Gastroesophageal sphincter (tissue), 4 donors: ENCODE data around the gene NBPF20. TPM values are rescaled to one million over a fixed set of nuclear protein-coding genes. Genes with fewer than 3 reads are reported as not detected.
"Not testable (repeated sequence)": the region's sequence is repeated elsewhere in the genome, so short reads cannot be mapped to it uniquely, and the experiment has no call there.

Experiments
- ATAC-seq: fragments of 150-250 bp; one replicate; pipeline ENCODE4 v1.9.1; 2016; ENCODE audit warnings: mild to moderate bottlenecking, moderate library complexity
- H3K27ac ChIP-seq, 4 donors: fragments of 200-600 bp; sonication (generic) in 3 of 4; 1 replicate in 3 of 4; 2 replicates in 1 of 4; pipeline ENCODE4 v1.5.1; 2016 to 2019
- H3K27me3 ChIP-seq: fragments of 200-600 bp; sonication (generic); one replicate; pipeline ENCODE4 v1.5.1; 2019
- H3K36me3 ChIP-seq, 2 donors: fragments of 200-600 bp; sonication (generic); one replicate each; pipeline ENCODE4 v1.5.1; 2019; ENCODE audit warnings: control low read depth in 1 of 2
- H3K4me1 ChIP-seq, 3 donors: fragments of 200-600 bp; sonication (generic); 1 replicate in 2 of 3; 2 replicates in 1 of 3; pipeline ENCODE4 v1.5.1; 2016 to 2019; ENCODE audit warnings: control low read depth in 2 of 3
- H3K4me3 ChIP-seq, 2 donors: fragments of 200-600 bp; sonication (generic); one replicate each; pipeline ENCODE4 v1.5.1; 2019; ENCODE audit warnings: mild to moderate bottlenecking in 1 of 2, moderate library complexity in 1 of 2
- H3K9me3 ChIP-seq, 3 donors: fragments of 200-600 bp; sonication (generic); one replicate each; pipeline ENCODE4 v1.5.1; 2017 to 2019; ENCODE audit warnings: control low read depth in 2 of 3
- WGBS, 2 donors: methylation state at CpG; one replicate each; pipeline ENCODE4 v1.1.5; 2018; ENCODE audit warnings: low coverage in 1 of 2; 5-methylcytosine and 5-hydroxymethylcytosine counted together
- total RNA-seq, 4 donors: library from RNA; depleted of rRNA; stranded (reverse); fragments of >200 nt; gene quantifications; one replicate each; pipeline ENCODE4 v1.1.0, GENCODE V29; 2016

NBPF20 gene
- total RNA-seq, 4 donors from 2014 or later = 1.7 to 9.5 (median 3.3) TPM

DNA sequence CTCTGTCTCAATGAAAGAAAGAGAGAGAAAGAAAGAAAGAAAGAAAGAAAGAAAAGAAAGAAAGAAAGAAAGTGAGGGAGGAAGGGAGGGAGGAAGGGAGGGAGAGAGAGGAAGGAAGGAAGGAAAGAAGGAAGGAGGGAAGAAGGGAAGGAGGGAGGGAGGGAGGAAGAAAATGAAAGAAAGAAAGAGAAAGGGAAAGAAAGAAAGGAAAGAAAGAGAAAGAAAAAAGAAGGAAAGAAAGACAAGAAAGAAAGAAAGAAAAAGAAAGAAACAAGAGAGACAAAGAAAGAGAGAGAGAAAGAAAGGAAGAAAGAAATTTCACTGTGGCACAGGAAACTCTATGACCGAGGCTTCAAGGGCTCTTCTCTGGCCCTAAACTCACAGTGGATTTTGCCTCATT, 33.7 kb upstream of the NBPF20 start:
- not testable (repeated sequence) for H3K36me3 ChIP-seq, H3K27ac ChIP-seq, H3K4me1 ChIP-seq, H3K9me3 ChIP-seq, H3K4me3 ChIP-seq, ATAC-seq
- WGBS, 2 donors = 75% methylated on average over 1 of the region's 1 CpG; no CpG with 5 or more reads in 1 of the 2 donors
- H3K27me3 ChIP-seq = peaks cover 42% of the 10 kb centered on the region

DNA sequence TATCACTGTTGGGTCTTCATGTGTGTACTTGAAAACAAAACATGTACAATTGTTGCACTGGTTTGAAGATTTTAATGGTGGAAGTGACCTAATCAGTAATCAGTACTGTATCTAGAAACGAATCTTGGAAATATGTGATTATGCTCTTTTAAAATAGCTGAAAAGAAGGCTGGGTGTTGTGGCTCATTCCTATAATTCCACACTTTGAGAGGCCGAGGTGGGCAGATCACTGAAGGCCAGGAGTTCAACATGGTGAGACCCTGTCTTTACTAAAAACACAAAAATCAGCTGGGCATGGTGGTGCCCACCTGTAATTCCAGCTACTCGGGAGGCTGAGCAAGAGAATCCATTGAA, 29.4 kb upstream of the NBPF20 start:
- ATAC-seq, H3K4me1 ChIP-seq, H3K4me3 ChIP-seq, H3K27ac ChIP-seq, H3K9me3 ChIP-seq, H3K36me3 ChIP-seq: not testable (repeated sequence)
- WGBS, 2 donors = 59% methylated on average over 2 of the region's 3 CpGs; no CpG with 5 or more reads in 1 of the 2 donors
- peaks cover 23% of the 10 kb centered on the region for H3K27me3 ChIP-seq

DNA sequence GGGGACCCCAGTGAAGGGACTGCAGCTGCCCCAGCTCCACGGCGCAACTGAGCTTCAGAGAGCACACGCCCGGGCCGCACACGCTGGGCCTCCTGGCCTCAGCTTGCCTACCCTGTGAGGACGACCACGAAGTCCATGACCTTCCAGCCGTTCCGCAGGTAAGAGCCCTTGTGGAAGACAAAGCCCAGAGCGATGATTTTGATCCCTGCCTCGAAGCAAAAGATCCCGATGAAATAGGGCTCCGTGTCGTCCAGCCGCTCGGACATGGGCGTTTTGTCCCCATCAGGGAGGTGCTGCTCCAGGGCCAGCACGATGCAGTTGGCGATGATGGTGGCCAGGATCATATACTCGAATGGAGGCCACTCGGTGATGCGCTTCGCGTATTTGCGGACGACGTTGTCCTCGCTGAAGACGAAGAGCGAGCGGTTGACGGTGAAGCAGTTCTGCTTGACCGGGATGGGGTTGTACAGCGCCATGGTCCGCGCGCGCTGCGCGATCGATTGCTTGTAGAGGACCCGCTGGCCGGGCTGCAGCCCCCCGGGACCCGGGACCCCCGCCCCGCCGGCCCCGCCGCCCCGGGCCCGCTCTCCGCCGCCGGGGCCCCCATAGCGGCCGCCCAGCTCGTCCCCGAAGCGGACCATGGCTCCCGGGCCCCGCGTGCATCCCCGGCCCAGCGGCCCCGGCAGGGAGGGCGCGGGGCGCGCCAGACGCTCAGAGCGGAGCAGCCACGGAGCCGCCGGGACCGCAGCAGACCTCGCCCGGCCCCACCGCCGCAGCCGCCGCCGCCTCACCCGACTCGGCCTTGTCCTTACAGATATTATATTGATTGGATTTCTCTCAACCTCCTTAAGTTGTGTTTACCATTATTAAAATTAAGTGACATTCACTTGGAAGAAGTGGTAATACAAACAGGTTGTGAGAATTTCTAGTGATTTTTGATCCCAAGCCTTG, 28.7 kb upstream of the NBPF20 start:
- not testable (repeated sequence) for H3K27ac ChIP-seq, H3K4me1 ChIP-seq, H3K9me3 ChIP-seq, H3K4me3 ChIP-seq, H3K36me3 ChIP-seq, ATAC-seq
- WGBS, 2 donors = 0 to 4% methylated on average over 3 to 11 of the region's 86 CpGs
- peaks cover 23% of the 10 kb centered on the region for H3K27me3 ChIP-seq

DNA sequence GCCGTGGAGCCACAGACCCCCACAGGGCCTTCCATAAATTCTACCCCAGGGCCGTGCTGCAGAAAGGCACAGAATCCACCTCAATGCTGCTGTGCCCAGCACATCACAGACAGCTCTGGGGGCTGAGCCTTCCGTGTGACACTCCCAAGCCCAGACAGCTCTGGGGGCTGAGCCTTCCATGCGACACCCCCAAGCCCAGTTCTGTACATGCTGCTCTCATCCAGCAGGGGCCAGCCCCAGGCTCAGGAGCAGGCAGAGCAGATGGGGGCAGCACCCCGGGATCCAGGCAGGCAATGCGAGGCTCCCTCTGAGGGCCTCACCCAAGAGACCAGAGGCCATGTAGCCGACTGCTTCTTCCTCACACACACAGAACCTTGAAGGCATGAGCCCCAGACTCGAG, 27.1 kb upstream of the NBPF20 start:
- WGBS, 2 donors = 80% methylated on average over 1 of the region's 8 CpGs; no CpG with 5 or more reads in 1 of the 2 donors
- ATAC-seq, H3K4me3 ChIP-seq, H3K27ac ChIP-seq, H3K36me3 ChIP-seq, H3K9me3 ChIP-seq, H3K4me1 ChIP-seq: not testable (repeated sequence)
- H3K27me3 ChIP-seq = peaks cover 23% of the 10 kb centered on the region

DNA sequence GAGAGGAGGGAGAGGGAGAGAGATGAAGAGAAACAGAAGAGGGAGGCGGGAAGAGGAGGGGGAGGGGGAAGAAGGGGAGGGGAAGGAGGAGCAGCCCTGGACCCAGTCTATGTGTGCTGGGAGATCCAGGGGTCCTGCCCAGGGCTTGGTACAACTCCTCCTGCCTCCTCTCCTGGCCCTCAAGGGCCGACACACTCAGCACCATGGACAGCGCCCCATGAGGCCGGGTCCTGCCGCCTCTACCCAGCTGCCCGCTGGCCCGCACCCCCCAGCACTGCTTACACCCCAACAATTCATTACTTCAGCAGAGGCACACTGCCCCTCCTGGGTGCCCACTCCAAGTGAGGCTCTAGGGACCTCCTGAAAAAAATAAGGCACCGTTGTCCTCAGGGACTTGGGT, 26.5 kb upstream of the NBPF20 start:
- not testable (repeated sequence) for H3K9me3 ChIP-seq, H3K4me1 ChIP-seq, H3K4me3 ChIP-seq, H3K27ac ChIP-seq, H3K36me3 ChIP-seq, ATAC-seq
- peaks cover 25% of the 10 kb centered on the region for H3K27me3 ChIP-seq
- 10% methylated on average over 2 of the region's 8 CpGs; no CpG with 5 or more reads in 1 of the 2 donors for WGBS, 2 donors

DNA sequence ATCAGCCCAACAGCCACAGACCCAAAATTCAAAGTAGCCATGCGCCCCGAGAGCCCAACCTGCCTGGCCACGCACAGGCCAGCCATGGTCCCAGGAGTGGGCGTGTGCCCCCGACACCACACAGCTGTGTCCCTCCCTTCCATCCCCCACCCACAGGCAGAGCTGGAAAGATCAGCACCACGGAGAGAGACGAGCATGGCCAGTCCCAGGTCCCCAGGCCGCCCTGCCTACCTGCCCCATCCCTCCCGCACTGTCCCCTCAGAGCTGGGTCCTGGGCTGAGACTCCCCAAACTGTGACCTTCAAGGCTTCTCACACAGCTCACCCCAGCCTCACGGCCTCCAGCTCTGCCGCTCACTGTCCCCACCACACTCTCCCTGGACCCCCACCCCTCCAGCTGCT, 19.8 kb upstream of the NBPF20 start:
- not testable (repeated sequence) for H3K9me3 ChIP-seq

DNA sequence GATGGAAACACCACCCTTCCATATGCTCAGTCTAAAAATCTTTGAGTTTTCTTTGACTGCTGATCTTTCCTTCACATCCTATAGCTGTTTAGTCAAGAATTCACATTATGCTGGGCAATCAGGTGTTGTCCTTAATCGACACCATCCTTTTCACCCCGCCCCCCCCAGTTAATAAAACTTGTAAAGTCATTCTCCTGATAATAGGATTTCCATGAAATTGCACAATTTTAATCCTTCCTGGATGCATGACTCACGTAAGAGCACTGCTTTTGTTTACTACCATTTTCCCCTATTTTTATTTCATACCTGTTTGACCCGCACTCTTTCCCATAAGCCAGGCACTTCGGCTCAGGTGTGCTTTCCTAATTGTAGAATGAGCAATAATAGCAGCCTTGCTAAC, 16.9 kb upstream of the NBPF20 start:
- not testable (repeated sequence) for H3K4me3 ChIP-seq, H3K9me3 ChIP-seq, H3K27ac ChIP-seq, H3K4me1 ChIP-seq, ATAC-seq, H3K36me3 ChIP-seq
- WGBS, 2 donors = 83 to 86% methylated on average over 4 to 5 of the region's 5 CpGs
- H3K27me3 ChIP-seq = peaks cover 14% of the 10 kb centered on the region

More for the DNA sequence above, 19.8 kb upstream of the NBPF20 start:
- not testable (repeated sequence) for H3K27ac ChIP-seq, H3K4me3 ChIP-seq, H3K36me3 ChIP-seq, ATAC-seq, H3K4me1 ChIP-seq
- WGBS, 2 donors = no CpG with 5 or more reads among the region's 11 CpGs
- peaks cover 14% of the 10 kb centered on the region for H3K27me3 ChIP-seq

DNA sequence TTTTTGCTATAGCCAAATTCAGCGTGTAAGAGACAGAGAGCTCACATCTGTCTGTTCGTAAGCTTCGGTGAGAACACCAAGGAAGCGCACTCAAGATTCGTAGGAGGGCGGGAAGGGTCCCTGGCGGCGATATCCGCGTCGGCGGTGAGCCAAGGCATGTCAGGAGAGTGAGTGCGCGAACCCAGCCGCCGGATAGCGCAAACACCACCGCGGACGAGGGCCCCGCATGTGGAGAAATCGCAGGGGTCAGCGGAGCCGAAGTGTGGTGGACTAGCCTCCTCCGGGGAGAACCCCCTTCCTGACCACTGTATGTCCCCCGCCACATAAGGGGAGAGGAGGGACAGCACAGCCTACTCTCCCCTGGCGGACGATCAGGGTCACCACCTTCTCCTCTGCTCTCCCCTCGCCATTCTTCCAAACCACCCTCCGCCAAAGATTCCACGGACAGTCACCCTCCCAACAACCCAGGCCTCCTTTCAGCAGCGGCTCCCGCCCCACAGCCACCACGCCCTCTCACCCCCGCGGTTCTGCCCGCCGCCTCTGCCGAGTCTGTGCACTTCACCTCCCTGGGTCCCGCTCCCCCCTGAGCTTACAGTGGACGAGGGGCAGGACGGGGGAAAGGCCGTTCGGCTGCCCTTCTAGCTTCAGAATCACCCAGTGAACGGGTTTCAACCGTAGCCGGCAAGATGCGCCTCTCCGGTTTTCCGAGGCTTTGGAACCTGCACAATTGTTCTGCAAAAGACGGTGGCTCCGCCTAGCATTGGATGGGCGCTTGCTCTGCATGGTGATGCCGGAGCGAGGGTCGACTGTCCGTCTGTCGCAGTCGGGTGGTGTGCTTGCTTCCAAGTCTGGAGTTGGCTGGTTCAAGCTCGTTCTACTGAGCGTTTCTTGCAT, 6.2 kb upstream of the NBPF20 start:
- Histone ChIP-seq H3K27me3 (peaks cover 57% of the 10 kb centered on the region), H3K4me3 (peak overlapping the region in 1 of 2 donors; percentile 26), H3K9me3 (peaks cover 0 to 16% (median 0%) of the 10 kb centered on the region in 3 donors)
- not testable (repeated sequence) for H3K27ac ChIP-seq, H3K4me1 ChIP-seq, H3K36me3 ChIP-seq
- 0% methylated on average over 7 of the region's 61 CpGs; no CpG with 5 or more reads in 1 of the 2 donors for WGBS, 2 donors
- ATAC-seq = peak; percentile 16

DNA sequence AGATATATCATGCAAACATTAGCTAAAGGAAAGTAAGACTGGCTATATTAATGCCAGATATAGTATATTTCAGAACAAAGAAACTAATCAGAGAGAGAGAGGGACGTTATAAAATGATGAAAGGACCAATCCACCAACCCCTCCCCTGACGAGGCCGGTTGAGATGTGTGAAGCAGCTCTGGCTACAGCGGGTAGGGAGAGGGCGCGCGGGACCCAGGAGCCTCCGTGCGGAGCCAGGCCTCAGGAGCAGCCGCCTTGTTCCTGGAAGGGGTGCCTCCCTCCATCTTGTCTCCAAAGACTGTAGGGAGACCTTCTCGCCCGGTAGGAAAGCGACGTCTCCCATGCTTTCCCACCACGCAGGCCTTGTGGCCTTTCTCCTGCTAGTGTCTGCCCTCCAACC, 5.4 kb upstream of the NBPF20 start:
- H3K4me3 ChIP-seq, H3K36me3 ChIP-seq, H3K27ac ChIP-seq, ATAC-seq: not testable (repeated sequence)
- H3K27me3 ChIP-seq = peaks cover 57% of the 10 kb centered on the region
- peaks cover 0 to 11% (median 2%) of the 10 kb centered on the region in 3 donors for H3K4me1 ChIP-seq
- H3K9me3 ChIP-seq = peaks cover 0 to 16% (median 0%) of the 10 kb centered on the region in 3 donors
- 16 to 23% methylated on average over 4 to 10 of the region's 15 CpGs for WGBS, 2 donors

DNA sequence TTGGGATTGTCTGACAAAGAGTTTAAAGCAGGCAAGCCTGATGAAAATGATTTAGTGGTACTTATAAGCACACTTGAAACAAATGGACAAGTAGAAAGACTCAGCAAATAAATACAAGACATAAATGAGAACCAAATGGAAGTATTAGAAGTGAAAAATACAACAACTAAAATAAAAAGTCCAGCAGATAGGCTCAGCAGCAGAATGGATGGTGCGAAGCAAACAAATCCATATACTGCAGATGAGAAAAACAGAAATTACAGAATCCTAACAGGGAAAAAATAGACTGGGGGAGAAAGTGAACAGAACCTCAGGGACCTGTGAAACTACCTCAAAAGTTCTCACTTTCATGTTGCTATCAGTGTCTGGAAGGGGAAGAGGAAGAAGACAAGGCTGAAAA, 3.9 kb upstream of the NBPF20 start:
- not testable (repeated sequence) for H3K27ac ChIP-seq, H3K36me3 ChIP-seq, H3K4me3 ChIP-seq, ATAC-seq
- peaks cover 0 to 21% (median 2%) of the 10 kb centered on the region in 3 donors for H3K4me1 ChIP-seq
- peaks cover 53% of the 10 kb centered on the region for H3K27me3 ChIP-seq
- WGBS, 2 donors = 86 to 100% methylated on average over 1 of the region's 1 CpG
- peaks cover 0 to 16% (median 0%) of the 10 kb centered on the region in 3 donors for H3K9me3 ChIP-seq

DNA sequence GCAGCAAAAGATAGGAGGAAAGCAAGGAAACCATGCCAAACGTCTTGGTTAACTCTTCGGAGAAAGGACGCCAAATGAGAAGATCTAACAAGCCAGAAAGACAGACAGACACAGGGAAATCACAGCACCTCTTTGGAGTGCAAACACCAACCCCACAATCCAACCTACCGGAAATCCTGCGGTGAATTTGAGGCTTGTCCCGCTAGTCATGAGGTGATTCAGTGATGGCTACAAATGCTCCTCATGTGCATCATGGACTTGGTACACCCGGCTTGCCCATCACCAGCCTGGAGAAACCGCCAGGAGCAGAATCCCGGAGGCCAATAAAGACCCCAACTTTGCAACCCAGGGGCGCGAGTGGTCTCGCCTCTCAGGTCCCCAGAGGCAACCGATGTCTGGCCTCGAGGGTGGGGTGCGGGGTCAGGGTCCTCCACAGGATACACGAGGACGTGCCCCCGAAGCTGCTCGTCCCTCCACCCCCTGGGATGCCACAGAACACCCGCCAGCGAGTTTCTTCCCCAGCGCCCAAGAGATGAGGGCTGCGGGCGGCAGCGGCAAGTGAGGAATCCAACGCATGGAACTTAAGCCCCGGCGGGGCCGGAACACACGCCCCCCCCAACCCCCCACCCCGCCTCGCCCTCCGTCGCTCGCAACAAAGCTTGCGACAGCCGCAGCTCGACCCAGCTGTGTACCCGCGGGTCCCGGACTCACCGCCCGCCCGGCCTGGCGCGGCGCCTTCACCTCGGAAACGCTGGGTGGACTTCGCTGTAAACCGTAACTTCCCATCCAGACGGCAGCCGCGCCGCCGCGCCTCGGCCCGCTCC, 579 bp downstream of the NBPF20 start:
- not testable (repeated sequence) for H3K36me3 ChIP-seq
- ATAC-seq = peak; percentile 84
- peaks cover 0 to 12% (median 0%) of the 10 kb centered on the region in 3 donors for H3K9me3 ChIP-seq
- 6 to 7% methylated on average over 3 to 4 of the region's 59 CpGs for WGBS, 2 donors
- peak overlapping the region; percentile 64 to 86 for H3K4me3 ChIP-seq
- H3K27ac ChIP-seq = peak overlapping the region in 3 of 4 donors; percentile 73 to 83 (median 76)
- peaks cover 0 to 14% (median 0%) of the 10 kb centered on the region in 3 donors for H3K4me1 ChIP-seq
- H3K27me3 ChIP-seq = peaks cover 30% of the 10 kb centered on the region

DNA sequence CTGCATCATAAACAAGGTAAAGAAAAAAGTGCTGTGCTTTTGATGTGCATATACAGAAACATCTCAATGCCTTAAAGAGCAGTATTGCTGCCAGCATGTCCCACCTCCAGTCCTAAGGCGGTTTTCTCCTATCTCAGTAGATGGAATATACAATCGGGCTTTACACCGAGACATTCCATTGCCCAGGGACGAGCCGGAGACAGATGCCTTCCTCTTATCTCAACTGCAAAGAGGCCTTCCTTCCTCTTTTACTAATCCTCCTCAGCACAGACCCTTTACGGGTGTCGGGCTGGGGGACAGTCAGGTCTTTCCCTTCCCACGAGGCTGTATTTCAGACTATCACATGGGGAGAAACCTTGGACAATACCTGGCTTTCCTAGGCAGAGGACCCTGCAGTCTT, 10.3 kb downstream of the NBPF20 start:
- H3K4me1 ChIP-seq, H3K27ac ChIP-seq, H3K36me3 ChIP-seq, H3K9me3 ChIP-seq, H3K4me3 ChIP-seq, ATAC-seq, H3K27me3 ChIP-seq: not testable (repeated sequence)
- WGBS, 2 donors = 40% methylated on average over 2 of the region's 8 CpGs; no CpG with 5 or more reads in 1 of the 2 donors
